Upper lobe of right lung (tissue), 1 donor: ENCODE data around the gene SNAPC4. TPM values are rescaled to one million over a fixed set of nuclear protein-coding genes. Genes with fewer than 3 reads are reported as not detected.
A peak's percentile ranks its signal among the peaks of the same experiment; 100 is the strongest.

Experiments used
- ATAC-seq: fragments of 200-7000 bp; cut with Tn5 transposase; one replicate; pipeline ENCODE4 v1.9.1; 2020; ENCODE audit warnings: mild to moderate bottlenecking, moderate library complexity
- DNase-seq: peaks from one replicate; pipeline ENCODE4 v3.0.0-alpha.2; 2020
- H3K27ac ChIP-seq: fragments of 200-600 bp; one replicate; pipeline ENCODE4 v1.8.0; 2022
- H3K27me3 ChIP-seq: fragments of 200-600 bp; one replicate; pipeline ENCODE4 v1.8.0; 2022; ENCODE audit warnings: mild to moderate bottlenecking
- H3K36me3 ChIP-seq: fragments of 200-600 bp; one replicate; pipeline ENCODE4 v1.8.0; 2022
- H3K4me1 ChIP-seq: fragments of 200-600 bp; one replicate; pipeline ENCODE4 v1.8.0; 2022
- H3K4me3 ChIP-seq: fragments of 200-600 bp; one replicate; pipeline ENCODE4 v1.8.0; 2022; ENCODE audit warnings: mild to moderate bottlenecking
- H3K9me3 ChIP-seq: fragments of 200-600 bp; one replicate; pipeline ENCODE4 v1.8.0; 2022
- CTCF ChIP-seq: fragments of 200-600 bp; IDR thresholded peaks from one replicate; pipeline ENCODE4 v1.8.0; 2022; ENCODE audit warnings: antibody characterized with exemption
- intact Hi-C: fragments of 100-400 bp; cut with DNase I; formaldehyde crosslinking; loops from one replicate; pipeline ENCODE4 v1.11.0; 2022
- total RNA-seq: library from RNA; stranded (reverse); fragmentation: NEBNext Ultra II Directional; extraction: Animal tissue kit (Norgen Biotek cat#: 25700); gene quantifications from one replicate; pipeline ENCODE4 v1.2.1, GENCODE V29; 2021
- donor health status: DM: no; HTN: yes; CAD: no; lungs with severe emphysema.

The SNAPC4 gene
- total RNA-seq, 1 donor from 2014 or later: 7.2 TPM

DNA sequence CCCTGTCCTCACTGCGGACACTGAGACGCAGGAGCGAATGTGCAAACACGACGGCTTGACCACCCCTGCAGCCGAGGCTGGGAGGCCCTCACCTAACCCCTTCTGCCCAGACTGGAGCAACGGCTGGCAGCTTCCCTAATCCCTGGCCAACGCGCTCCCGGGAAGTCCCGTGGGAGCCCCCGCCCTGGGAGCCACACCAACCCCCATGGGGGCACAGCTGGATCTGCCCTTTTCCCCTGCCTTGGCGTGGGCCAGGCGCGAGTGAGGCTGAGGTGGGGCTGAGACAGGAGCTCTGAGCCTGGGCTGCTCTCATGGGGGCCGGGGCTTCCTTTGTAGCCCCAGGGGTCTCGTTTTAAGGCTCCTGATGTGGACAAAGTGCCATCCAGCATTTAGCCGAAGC is 31.8 kb downstream of the SNAPC4 start:
- Histone ChIP-seq H3K27me3 (no peaks in the 10 kb centered on the region), H3K36me3 (no peaks in the 10 kb centered on the region), H3K27ac (no peak overlapping the region), H3K4me1 (peaks cover 14% of the 10 kb centered on the region), H3K4me3 (no peak overlapping the region), H3K9me3 (no peaks in the 10 kb centered on the region)
- no peak for DNase-seq
- no peak for ATAC-seq
- TF ChIP-seq CTCF: no peak
- intact Hi-C loops: no loop called here

DNA sequence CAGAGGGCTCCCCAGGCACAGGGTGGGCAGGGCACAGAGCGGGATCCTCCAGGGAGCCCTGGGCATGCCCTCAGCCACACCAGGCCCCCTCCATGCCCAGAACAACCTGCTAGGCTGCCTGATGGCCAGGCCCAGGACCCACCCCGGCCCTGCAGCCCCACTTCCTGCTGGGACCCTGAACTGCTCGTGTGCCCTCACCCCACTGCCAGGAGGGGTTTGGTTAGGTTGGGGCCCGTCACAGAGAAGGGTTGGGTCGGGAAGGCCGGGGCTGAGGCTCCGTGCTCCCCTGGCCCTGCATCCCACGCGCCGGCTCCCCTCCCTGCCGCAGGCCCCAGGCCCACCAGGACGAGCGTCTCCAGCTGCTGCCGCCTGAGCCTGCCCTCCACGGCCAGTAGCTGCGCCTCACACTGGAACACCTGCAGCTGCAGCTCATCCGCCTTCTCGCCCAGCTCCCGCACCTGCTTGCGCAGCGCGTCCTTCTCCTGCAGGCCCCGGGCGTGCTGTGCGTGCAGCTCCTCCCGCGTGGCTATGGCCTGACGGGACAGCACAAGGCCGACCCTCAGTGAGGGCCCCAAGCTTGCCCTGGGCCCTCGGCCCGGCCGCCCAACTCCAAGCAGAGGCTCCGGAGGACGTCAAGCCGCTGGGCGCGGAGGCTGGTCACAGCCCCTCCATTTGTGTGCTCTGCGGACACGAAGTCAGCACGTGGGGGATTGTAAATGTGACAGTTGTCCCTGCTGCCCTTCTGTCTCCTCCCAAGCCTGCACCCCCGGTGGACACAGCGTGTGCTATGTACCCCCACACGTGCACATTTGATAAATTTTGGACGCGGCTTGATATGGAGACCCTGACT is 32.4 kb downstream of the SNAPC4 start:
- DNase-seq (no peak), ATAC-seq (no peak)
- no peak for TF ChIP-seq CTCF
- H3K27me3 ChIP-seq: no peaks in the 10 kb centered on the region
- no peak overlapping the region for H3K27ac ChIP-seq
- no peaks in the 10 kb centered on the region for H3K9me3 ChIP-seq
- no peaks in the 10 kb centered on the region for H3K36me3 ChIP-seq
- intact Hi-C loops: no loop called here
- peaks cover 15% of the 10 kb centered on the region for H3K4me1 ChIP-seq
- H3K4me3 ChIP-seq: no peak overlapping the region

DNA sequence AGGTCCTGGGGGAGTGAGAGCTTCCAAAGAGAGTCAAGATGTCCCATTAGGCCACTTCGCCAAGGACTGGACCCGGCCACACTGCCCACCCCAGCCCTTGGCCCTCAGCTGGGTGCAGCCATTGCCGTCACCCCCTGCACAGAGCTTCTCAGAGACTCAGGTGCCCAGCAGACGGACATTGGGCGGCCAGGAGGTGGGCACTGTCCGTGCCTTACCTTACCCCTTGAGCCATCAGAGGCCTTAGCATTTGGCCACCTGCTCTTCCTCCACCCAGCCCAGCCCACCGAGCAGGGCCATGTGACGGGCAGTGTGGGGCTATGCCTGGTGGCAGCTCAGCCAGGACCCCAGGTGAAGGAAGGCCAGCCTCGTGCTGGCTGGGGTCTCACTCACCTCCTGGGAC is 33.1 kb downstream of the SNAPC4 start:
- no peaks in the 10 kb centered on the region for H3K27me3 ChIP-seq
- H3K36me3 ChIP-seq: no peaks in the 10 kb centered on the region
- TF ChIP-seq CTCF: no peak
- ATAC-seq (no peak), DNase-seq (no peak)
- H3K4me1 ChIP-seq: peaks cover 12% of the 10 kb centered on the region
- intact Hi-C loops: no loop called here
- H3K9me3 ChIP-seq: no peaks in the 10 kb centered on the region
- H3K27ac ChIP-seq: no peak overlapping the region
- no peak overlapping the region for H3K4me3 ChIP-seq

- DNase-seq: no peak
- no peak for ATAC-seq
- H3K36me3 ChIP-seq: no peaks in the 10 kb centered on the region
- intact Hi-C loops: no loop called here
- peak overlapping the region; percentile 24 for H3K27ac ChIP-seq
- H3K9me3 ChIP-seq: no peaks in the 10 kb centered on the region
- H3K4me3 ChIP-seq: no peak overlapping the region
- H3K4me1 ChIP-seq: peaks cover 12% of the 10 kb centered on the region
- no peaks in the 10 kb centered on the region for H3K27me3 ChIP-seq
- TF ChIP-seq CTCF: no peak
These were observed 34.2 kb downstream of the SNAPC4 start for GRCh38 chr9:136365775-136366222.

GRCh38 chr9:136364942-136365774 is 34.8 kb downstream of the SNAPC4 start:
- Histone ChIP-seq H3K27me3 (no peaks in the 10 kb centered on the region), H3K9me3 (no peaks in the 10 kb centered on the region), H3K4me3 (no peak overlapping the region), H3K36me3 (no peaks in the 10 kb centered on the region), H3K27ac (peak overlapping the region; percentile 24), H3K4me1 (peaks cover 12% of the 10 kb centered on the region)
- no peak for TF ChIP-seq CTCF
- no peak for ATAC-seq
- intact Hi-C loops: no loop called here
- DNase-seq: no peak
